ENCODE data around the gene CMKLR1. TPM values are rescaled to one million over a fixed set of nuclear protein-coding genes. Genes with fewer than 3 reads are reported as not detected.

CMKLR1 gene
- total and polyA plus RNA-seq, 2 donors (not counting 3 experiments of a cell fraction or from before 2014, with no cell fraction given): 0.61 TPM; not detected in 1

DNA sequence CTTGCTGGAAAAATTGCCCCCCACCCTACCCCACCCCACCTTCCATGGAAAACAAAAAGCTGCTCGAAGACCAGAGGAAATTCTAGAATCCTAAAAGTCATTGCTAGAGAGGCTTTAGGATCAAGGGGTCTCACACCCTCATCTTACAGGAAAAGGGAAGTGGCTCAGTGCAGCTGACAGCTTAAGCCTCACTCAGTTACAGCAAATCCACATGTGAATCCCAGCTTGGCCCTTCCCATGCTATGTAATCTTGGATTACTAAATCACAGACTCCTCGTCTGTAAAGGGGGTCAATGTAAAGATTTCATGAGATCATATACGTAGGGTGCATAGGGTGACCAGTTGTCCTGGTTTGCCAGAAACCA, 25.9 kb downstream of the CMKLR1 start:
- H3K9ac ChIP-seq (replicated peaks; ENCODE audit: extremely low read depth, insufficient read depth, low read length): no peak overlapping the region
- peak overlapping the region; percentile 69 for H2AFZ ChIP-seq (ENCODE audit: low read depth, low read length)
- POLR2A ChIA-PET: interaction anchor here (0.6 kb wide), 2 partner anchors 8 to 10 kb away, joined by 5 read pairs; no protein-coding TSS in a partner anchor
- dilution Hi-C loops (cut with MboI; ENCODE audit: extremely low pct_ligation_motif_present, low sequenced_read_pairs) (no loop called here), intact Hi-C loops (cut with micrococcal nuclease) (loop anchor here (1.0 kb wide), 1 partner anchor 8 kb away; no protein-coding TSS in a partner anchor)
- H3K4me2 ChIP-seq (ENCODE audit: insufficient read depth, low read length): no peak overlapping the region
- H3K4me3 ChIP-seq (replicated peaks in 1 of 3; ENCODE audit: insufficient read depth in 1 of 3, low read depth in 1 of 3, low read length in 3 of 3): no peak overlapping the region
- H3K27me3 ChIP-seq (ENCODE audit: control insufficient read depth in 2 of 2, insufficient read depth in 2 of 2, low read length in 2 of 2): no peaks in the 10 kb centered on the region
- no peaks in the 10 kb centered on the region for H3K9me3 ChIP-seq (replicated peaks; ENCODE audit: control insufficient read depth, insufficient read depth, low read length)
- no peaks in the 10 kb centered on the region for H3K36me3 ChIP-seq (ENCODE audit: control insufficient read depth in 2 of 2, extremely low read depth in 1 of 2, insufficient read depth in 2 of 2, low read length in 2 of 2)
- CTCF ChIA-PET: interaction anchor here (0.6 to 1.1 kb wide), 2 partner anchors 30 to 144 kb away, joined by 3 to 7 read pairs; no protein-coding TSS in a partner anchor
- no TSS peak for BruUV-seq (replicated peaks)
- no peak for FAIRE-seq
- no peaks in the 10 kb centered on the region for H4K20me1 ChIP-seq (replicated peaks; ENCODE audit: control insufficient read depth, extremely low read depth, insufficient read depth, low read length)
- no peak for DNase-seq (ENCODE audit: low read depth, low spot score)
- H3K9me1 ChIP-seq (replicated peaks; ENCODE audit: control insufficient read depth, extremely low read depth, insufficient read depth, low read length): no peaks in the 10 kb centered on the region
- TF ChIP-seq, protein P1, sequence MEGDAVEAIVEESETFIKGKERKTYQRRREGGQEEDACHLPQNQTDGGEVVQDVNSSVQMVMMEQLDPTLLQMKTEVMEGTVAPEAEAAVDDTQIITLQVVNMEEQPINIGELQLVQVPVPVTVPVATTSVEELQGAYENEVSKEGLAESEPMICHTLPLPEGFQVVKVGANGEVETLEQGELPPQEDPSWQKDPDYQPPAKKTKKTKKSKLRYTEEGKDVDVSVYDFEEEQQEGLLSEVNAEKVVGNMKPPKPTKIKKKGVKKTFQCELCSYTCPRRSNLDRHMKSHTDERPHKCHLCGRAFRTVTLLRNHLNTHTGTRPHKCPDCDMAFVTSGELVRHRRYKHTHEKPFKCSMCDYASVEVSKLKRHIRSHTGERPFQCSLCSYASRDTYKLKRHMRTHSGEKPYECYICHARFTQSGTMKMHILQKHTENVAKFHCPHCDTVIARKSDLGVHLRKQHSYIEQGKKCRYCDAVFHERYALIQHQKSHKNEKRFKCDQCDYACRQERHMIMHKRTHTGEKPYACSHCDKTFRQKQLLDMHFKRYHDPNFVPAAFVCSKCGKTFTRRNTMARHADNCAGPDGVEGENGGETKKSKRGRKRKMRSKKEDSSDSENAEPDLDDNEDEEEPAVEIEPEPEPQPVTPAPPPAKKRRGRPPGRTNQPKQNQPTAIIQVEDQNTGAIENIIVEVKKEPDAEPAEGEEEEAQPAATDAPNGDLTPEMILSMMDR (IDR thresholded peaks at IDR 0.05; ENCODE audit: extremely low read depth in 1 of 2, insufficient read depth in 1 of 2, low read depth in 1 of 2, low read length in 2 of 2): no peak
- TF ChIP-seq EZH2 (IDR thresholded peaks at IDR 0.05; ENCODE audit: borderline replicate concordance, low read depth, low read length, severe bottlenecking) (no peak), FOS (IDR thresholded peaks at IDR 0.05; ENCODE audit: borderline replicate concordance, insufficient read depth, low read length) (no peak), POLR2AphosphoS5 (IDR thresholded peaks at IDR 0.05; ENCODE audit: insufficient read depth, low read depth, low read length) (no peak), POLR2A (IDR thresholded peaks at IDR 0.05; ENCODE audit: low read depth, low read length) (no peak), JUN (IDR thresholded peaks at IDR 0.05; ENCODE audit: borderline replicate concordance, insufficient read depth, insufficient read length, low read depth) (no peak), GATA2 (IDR thresholded peaks at IDR 0.05; ENCODE audit: insufficient read depth, insufficient read length, low read depth, low read length) (no peak), MYC (IDR thresholded peaks at IDR 0.05; ENCODE audit: low read depth, low read length) (no peak)
- TF ChIP-seq, protein P2, sequence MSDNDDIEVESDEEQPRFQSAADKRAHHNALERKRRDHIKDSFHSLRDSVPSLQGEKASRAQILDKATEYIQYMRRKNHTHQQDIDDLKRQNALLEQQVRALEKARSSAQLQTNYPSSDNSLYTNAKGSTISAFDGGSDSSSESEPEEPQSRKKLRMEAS (IDR thresholded peaks at IDR 0.05; ENCODE audit: insufficient read depth, insufficient read length): no peak
- peaks cover 18% of the 10 kb centered on the region for H3K4me1 ChIP-seq (ENCODE audit: control insufficient read depth, extremely low read depth, insufficient read depth, low read length)
- H3K27ac ChIP-seq (ENCODE audit: insufficient read depth, low read depth, low read length): peak overlapping the region; percentile 3
- H3K79me2 ChIP-seq (ENCODE audit: control insufficient read depth, insufficient read depth, low read length): no peaks in the 10 kb centered on the region
